ENCODE results near the gene STX7. TPM values are rescaled to one million over a fixed set of nuclear protein-coding genes. Genes with fewer than 3 reads are reported as not detected.

The STX7 gene, protein sequence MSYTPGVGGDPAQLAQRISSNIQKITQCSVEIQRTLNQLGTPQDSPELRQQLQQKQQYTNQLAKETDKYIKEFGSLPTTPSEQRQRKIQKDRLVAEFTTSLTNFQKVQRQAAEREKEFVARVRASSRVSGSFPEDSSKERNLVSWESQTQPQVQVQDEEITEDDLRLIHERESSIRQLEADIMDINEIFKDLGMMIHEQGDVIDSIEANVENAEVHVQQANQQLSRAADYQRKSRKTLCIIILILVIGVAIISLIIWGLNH
- 31.5 and 34.3 TPM in 2 replicates for total RNA-seq

DNA sequence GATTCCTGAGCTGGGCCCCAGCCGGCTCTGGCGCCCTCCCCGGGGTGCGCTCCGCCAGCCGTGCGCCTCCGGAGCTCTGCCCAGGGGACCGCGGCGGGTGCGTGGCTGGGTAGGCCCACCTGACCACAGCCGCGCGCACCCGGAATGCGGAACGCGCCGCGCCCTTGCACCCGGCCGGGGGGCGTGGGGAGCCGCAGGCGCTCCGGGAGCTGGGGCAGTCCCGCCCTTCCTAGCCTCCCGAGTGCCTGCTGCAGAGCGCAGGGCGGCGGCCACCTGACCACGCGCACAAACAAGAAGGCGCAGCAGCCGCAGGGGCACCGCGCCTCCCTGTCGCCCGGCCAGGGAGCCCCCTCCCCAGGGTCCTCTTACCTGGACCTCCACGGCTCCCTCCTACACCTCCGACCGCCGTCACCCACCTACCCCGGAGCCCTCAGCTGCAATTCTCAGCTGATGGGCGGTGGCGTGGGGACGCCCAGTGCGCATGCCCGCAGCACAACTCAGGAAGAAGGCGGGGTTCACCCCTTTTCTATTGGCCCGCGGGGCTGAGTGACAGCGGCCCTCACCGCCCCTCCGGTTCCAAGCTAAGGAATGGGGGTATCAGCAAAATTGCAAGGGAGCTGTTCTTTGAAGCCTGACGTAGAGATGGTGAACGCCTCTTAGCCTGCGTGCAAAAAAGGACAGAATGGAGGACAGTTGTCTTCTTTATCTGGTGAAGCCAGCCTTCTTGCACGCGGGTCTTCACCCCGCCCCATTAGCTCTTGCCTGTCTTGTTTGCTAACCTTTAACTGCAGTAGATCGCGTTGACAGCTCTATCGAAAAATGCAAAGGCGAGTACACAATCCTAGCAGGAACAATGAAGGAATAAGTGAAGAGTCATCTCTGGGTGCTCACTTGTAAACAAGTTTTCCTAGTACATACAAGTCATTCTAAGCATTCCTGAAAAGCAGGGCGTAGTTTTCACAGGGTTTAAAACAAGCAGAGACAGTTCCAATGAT is at the start of gene STX7:
STX7 (minus strand) TSS at position 479 of the 995 bp plus-strand sequence. CDS start 9,586 bp downstream, outside the sequence.

GRCh38 chr6:132552372-132552771 is 39.5 kb upstream of the STX7 start, which contains the start of gene TAAR8:
Gene TAAR8, plus strand, starts transcription at chr6:132552672. Its CDS starts 21 bp downstream, at chr6:132552693.

GRCh38 chr6:132537977-132538376 is 25.1 kb upstream of the STX7 start, which contains the start of gene TAAR9:
Gene TAAR9, plus strand, starts transcription at chr6:132538277. Its CDS starts 13 bp downstream, at chr6:132538290.

DNA sequence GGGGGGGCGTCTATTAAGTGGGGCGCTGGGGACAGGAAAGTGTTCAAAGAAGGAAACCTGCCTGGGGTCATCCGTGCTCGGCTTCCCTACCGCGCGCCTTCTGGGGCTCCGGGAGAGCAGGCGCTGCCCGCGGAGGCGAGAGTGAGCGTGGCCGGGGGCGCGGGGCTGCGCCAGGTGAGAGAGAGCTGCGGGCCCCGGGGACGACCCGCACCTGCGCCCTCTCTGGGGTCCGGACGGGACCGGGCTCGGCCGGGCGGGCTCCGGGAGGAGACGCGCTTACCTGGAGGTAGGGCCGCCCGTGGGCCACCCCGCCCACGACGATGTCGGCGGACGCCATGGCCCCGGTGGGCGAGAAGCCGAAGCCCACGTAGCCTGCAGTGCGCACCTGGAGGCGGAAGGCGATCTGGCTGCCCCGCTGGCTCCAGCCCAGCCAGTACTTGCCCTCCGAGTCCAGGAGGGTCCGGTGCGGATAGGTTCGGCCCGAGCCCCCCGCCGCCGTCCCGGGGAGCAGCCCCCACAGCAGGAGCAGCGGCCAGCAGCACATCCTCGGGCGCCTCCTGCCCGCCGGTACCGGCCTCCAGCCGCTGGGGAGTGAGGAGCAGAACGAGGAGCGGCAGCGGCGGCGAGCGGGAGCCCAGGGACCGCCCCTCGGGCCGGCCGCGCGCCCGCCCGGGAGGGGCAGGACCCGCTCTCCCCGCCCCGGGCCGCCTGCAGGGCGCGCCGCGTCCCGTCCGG is 111.9 kb downstream of the STX7 start, which contains the start of gene MOXD1:
MOXD1 (minus strand) TSS at position 593 of the 735 bp plus-strand sequence; CDS start at position 544, 49 bp downstream.

Other genes with a start within 250 kb of the STX7 start
- gene MOXD1, start 111.6 kb downstream of the STX7 start, total RNA-seq: 21.6 and 71.6 TPM in 2 replicates
- not detected in 2 replicates for gene TAAR9, start 25.2 kb upstream of the STX7 start, total RNA-seq
- gene TAAR8, start 39.6 kb upstream of the STX7 start, total RNA-seq: not detected in 2 replicates
- not detected in 2 replicates for gene TAAR6, start 57.2 kb upstream of the STX7 start, total RNA-seq
- gene TAAR5, start 76.6 kb upstream of the STX7 start, total RNA-seq: not detected in 2 replicates
- not detected in 2 replicates for gene TAAR2, start 111.2 kb upstream of the STX7 start, total RNA-seq
- not detected in 2 replicates for gene TAAR1, start 146.1 kb upstream of the STX7 start, total RNA-seq
- not detected in 2 replicates for gene VNN1, start 200.9 kb upstream of the STX7 start, total RNA-seq
- 0.16 TPM in 1 of 2 replicates, not detected in the other for gene VNN2, start 244.8 kb upstream of the STX7 start, total RNA-seq

Measured in bronchial smooth muscle cell (primary cell).